Ascending aorta (tissue), 2 donors: ENCODE results near the gene TJP3. TPM values are rescaled to one million over a fixed set of nuclear protein-coding genes. Genes with fewer than 3 reads are reported as not detected.
A peak's percentile ranks its signal among the peaks of the same experiment; 100 is the strongest.

Experiments used
- DNase-seq, 2 donors: peaks; one replicate each; pipeline ENCODE4 v3.0.0-alpha.2; 2019; ENCODE audit warnings: low spot score in 2 of 2
- H3K27ac ChIP-seq, 2 donors: fragments of 200-600 bp; sonication (generic); one replicate each; pipeline ENCODE4 v1.5.1; 2016 to 2017; ENCODE audit warnings: mild to moderate bottlenecking in 1 of 2
- H3K27me3 ChIP-seq: fragments of 200-600 bp; sonication (generic); one replicate; pipeline ENCODE4 v1.5.1; 2017
- H3K36me3 ChIP-seq, 2 donors: fragments of 200-600 bp; sonication (generic); one replicate each; pipeline ENCODE4 v1.5.1; 2016
- H3K4me1 ChIP-seq, 2 donors: fragments of 200-600 bp; sonication (generic); one replicate each; pipeline ENCODE4 v1.5.1; 2016 to 2017; ENCODE audit warnings: mild to moderate bottlenecking in 1 of 2
- H3K4me3 ChIP-seq, 2 donors: fragments of 200-600 bp; sonication (generic); one replicate each; pipeline ENCODE4 v1.5.1; 2016 to 2017; ENCODE audit warnings: mild to moderate bottlenecking in 1 of 2
- H3K9me3 ChIP-seq, 2 donors: fragments of 200-600 bp; sonication (generic); one replicate each; pipeline ENCODE4 v1.5.1; 2016
- CTCF ChIP-seq, 3 experiments: fragments of 200-600 bp in 2 of 3; fragments of 450-650 bp in 1 of 3; sonication (generic) in 2 of 3; IDR thresholded peaks; one replicate each; pipeline ENCODE4 v1.5.1; 2016 to 2019; ENCODE audit warnings: antibody characterized with exemption in 3 of 3, mild to moderate bottlenecking in 1 of 3, moderate library complexity in 1 of 3
- intact Hi-C: fragments of 100-400 bp; cut with DNase I; formaldehyde crosslinking; loops from one replicate; pipeline ENCODE4 v1.15.1; 2023
- total RNA-seq: library from RNA; depleted of rRNA; stranded (reverse); fragments of >200 nt; gene quantifications from one replicate; pipeline ENCODE4 v1.1.0, GENCODE V29; 2016

Gene TJP3
- total RNA-seq, 1 donor from 2014 or later, result 12.6 TPM

- Histone ChIP-seq H3K36me3 (no peaks in the 10 kb centered on the region), H3K4me1 (no peaks in the 10 kb centered on the region), H3K27ac (no peak overlapping the region), H3K27me3 (no peaks in the 10 kb centered on the region), H3K4me3 (no peak overlapping the region), H3K9me3 (peaks cover 17 to 22% of the 10 kb centered on the region in 2 donors)
- intact Hi-C loops, result no loop called here
- DNase-seq, result no peak
- TF ChIP-seq CTCF (IDR thresholded peaks at IDR 0.05), result no peak
Measured at GRCh38 chr19:3783660-3784584, 75.7 kb downstream of the TJP3 start.

DNA sequence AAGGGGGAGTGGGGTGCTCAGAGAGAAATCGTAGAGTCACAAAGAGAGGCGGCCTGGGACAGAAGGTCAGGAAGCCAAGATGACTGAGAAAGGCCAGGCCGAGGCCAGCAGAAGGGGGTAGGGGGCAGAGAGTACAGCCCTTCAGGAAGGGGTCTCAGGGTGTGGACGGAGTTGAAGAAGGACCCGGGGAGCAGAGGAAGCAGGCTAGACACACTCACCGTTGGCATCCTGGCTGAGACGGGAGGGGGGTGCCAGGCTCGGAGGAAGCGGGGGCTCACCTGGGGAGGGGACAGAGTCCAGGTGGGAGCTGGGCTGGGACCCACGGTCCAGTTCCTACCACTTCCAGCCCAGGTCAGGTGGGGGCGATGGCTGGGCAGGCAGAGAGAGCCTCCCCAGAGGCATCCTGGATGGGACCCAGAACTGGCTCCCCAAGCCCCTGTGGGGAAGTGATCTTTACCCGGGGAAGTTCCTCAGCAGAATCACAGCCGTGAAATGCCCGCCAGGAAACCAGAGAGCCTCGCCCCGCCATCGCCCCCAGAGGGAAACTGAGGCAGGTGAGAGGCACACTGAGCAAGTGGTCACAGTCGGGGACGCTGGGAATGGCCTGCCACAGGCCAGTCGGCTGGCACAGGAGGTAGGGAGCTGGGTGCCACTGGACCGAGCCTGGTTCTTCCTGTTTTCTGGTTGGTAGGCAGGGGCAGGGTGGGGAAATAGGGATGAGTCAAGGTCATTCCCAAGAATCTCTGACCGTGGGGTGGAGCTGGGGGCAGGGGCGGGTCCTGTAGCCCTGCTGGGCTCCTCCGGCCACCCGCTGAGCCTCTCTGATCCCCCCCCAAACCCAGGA lies 76.6 kb downstream of the TJP3 start:
- peak overlapping the region in 1 of 2 donors; percentile 50 for H3K4me3 ChIP-seq
- H3K27me3 ChIP-seq, result no peaks in the 10 kb centered on the region

DNA sequence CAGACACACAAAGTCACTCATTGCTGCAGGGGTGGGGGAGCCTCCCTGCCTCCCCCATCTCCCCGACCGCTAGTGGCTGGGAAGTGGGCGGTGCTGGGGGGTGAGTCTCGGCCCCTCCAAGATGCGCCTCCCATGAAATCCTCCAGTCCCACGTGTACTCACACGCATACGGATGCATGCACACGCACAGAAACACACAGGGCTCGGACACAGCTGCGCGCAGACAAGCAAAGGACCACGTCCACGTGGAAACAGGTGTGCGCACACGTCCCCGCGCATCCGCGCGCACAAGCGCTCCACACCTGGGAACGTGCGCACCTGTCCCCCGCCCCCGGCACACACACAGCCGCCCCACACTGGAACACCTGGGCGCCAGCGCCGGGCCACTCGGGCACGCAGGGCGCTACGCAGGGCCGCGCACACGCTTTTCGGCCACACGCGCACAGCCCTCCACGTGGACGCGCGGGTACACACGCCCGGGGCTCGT lies 77.3 kb downstream of the TJP3 start:
- Histone ChIP-seq H3K27me3 (no peaks in the 10 kb centered on the region), H3K4me1 (no peaks in the 10 kb centered on the region)
- DNase-seq, result no peak

More for the DNA sequence above, 76.6 kb downstream of the TJP3 start:
- Histone ChIP-seq H3K4me1 (no peaks in the 10 kb centered on the region), H3K9me3 (peaks cover 17 to 22% of the 10 kb centered on the region in 2 donors), H3K27ac (no peak overlapping the region), H3K36me3 (no peaks in the 10 kb centered on the region)
- no peak for DNase-seq
- intact Hi-C loops, result no loop called here
- no peak for TF ChIP-seq CTCF (IDR thresholded peaks at IDR 0.05)

GRCh38 chr19:3785938-3786824 lies 78.0 kb downstream of the TJP3 start, which contains the start of gene MATK:
Gene MATK, minus strand, starts transcription at chr19:3786381. Its CDS starts 1,246 bp downstream, at chr19:3785135.
- no peaks in the 10 kb centered on the region for H3K36me3 ChIP-seq
- intact Hi-C loops, result no loop called here
- TF ChIP-seq CTCF (IDR thresholded peaks at IDR 0.05), result no peak
- H3K27ac ChIP-seq, result no peak within 1 kb of the TSS
- H3K4me1 ChIP-seq, result no peaks in the 10 kb centered on the region
- H3K9me3 ChIP-seq, result peaks cover 12 to 17% of the 10 kb centered on the region in 2 donors
- no peak for DNase-seq
- H3K27me3 ChIP-seq, result no peaks in the 10 kb centered on the region
- H3K4me3 ChIP-seq, result peak within 1 kb of the TSS in 1 of 2 donors; percentile 50

More for the DNA sequence above, 77.3 kb downstream of the TJP3 start:
- Histone ChIP-seq H3K27ac (no peak overlapping the region), H3K9me3 (peaks cover 17 to 22% of the 10 kb centered on the region in 2 donors), H3K36me3 (no peaks in the 10 kb centered on the region), H3K4me3 (peak overlapping the region in 1 of 2 donors; percentile 50)
- intact Hi-C loops, result no loop called here
- TF ChIP-seq CTCF (IDR thresholded peaks at IDR 0.05), result no peak
